ENCODE measurements around the gene MTFP1.
"Not testable (repeated sequence)": the region's sequence is repeated elsewhere in the genome, so short reads cannot be mapped to it uniquely, and the experiment has no call there.

The MTFP1 gene

GRCh38 chr22:30427871-30428270 lies 2.3 kb downstream of the MTFP1 start:
- no peak for DNase-seq

- no peak for DNase-seq
Observed at GRCh38 chr22:30429887-30430286, 4.3 kb downstream of the MTFP1 start.

- no peak for DNase-seq
Observed at GRCh38 chr22:30430933-30431332, 5.4 kb downstream of the MTFP1 start.

- no peak for DNase-seq
Observed at GRCh38 chr22:30432096-30432495, 6.5 kb downstream of the MTFP1 start.

DNA sequence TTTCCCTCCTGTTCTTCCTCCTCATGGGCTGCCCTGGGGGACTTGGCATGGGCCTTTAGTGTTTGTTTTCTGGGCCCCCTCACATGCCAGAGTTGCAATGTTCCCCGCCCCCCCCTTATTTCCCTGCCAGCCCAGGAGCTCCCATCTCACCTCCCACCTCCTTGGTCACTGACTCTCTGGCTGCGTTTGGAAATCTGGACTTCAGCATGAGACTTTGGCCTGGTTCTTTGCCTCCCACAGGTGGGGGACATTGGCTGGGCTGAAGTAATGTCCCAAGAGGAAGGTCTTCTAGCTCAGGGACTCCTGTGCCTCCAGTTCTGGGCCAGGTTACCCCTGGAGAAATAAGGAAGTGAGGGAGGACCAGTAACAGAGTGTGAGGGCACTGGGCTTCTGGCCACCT lies 7.0 kb downstream of the MTFP1 start:
- DNase-seq, result no peak

DNA sequence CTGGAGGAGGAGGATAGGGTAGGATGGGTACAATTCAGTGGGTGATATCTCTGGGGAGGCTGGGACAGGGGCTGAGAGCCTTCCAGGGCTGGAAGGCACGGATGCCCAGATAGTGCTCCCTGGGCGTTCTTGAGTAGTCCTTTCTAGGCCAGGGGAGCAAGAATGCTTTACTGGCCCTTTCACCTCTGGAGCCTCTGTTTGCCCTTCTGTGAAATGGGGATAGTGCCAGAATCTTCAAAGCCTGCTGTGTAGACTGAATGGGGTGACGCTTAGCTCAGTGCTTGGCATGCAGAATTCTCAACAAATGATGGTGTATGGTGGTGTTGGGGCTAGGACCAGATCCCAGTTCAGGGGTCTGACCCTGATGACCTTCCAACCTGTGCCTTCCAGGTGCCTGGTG lies 7.7 kb downstream of the MTFP1 start:
- DNase-seq, result no peak

DNA sequence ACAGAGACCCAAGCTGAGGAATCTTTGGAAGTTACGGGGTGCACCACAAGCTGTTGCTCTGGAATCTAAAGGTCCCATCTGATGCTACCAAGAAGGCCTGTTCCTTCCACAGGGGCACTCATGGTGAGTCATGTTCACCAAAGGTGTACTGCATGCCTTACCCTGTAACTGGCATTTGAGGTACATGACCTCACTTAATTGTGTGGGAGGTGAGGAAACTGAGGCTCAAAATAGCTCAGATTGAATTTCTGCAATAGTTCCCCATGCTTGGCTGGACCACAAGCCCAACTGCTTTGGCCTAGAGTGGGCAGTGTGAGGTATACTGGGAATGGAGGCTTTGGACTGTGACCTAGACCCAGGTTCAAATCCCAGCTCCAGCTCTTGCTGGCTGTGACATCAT lies 8.2 kb downstream of the MTFP1 start:
- no peak for DNase-seq

- no peak for DNase-seq
Observed at GRCh38 chr22:30434843-30435242, 9.3 kb downstream of the MTFP1 start.

DNA sequence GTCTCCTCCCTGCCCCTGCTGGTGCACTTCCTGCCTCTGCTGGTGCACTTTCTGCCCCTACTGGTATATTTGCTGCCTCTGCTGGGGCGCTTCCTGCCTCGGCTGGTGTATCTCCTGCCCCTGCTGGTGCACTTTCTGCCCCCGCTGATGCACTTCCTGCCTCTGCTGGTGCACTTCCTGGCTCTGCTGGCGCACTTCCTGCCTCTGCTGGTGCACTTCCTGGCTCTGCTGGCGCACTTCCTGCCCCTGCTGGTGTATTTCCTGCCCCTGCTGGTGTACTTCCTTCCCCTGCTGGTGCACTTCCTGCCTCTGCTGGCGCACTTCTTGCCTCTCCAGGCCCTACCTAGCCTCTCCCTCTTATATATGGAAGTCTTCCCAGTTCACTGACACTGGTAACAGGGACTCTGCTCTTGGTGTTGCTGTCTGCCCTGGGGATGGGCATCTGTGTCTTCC lies 10.1 kb downstream of the MTFP1 start:
- peak; percentile 77 for DNase-seq

DNA sequence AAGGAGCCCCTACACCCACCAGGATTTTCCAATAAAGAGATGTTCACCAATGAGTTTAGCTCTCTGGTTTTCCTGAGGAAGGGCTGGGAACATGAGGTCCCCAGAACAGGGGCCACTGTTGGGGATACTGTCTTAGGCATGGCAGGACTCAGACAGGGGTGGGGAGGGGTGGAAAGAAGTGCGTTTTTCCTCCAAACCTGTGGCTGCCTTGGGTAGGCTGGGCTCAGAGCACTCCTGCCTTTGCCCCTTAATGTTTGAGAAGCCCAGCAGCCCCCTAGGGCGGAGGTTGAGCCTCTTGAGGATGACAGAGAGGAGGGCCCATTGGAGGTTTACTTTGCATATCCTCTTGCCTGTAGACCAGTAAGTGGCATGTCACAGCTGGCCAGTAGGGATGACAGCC lies 10.6 kb downstream of the MTFP1 start:
- no peak for DNase-seq

DNA sequence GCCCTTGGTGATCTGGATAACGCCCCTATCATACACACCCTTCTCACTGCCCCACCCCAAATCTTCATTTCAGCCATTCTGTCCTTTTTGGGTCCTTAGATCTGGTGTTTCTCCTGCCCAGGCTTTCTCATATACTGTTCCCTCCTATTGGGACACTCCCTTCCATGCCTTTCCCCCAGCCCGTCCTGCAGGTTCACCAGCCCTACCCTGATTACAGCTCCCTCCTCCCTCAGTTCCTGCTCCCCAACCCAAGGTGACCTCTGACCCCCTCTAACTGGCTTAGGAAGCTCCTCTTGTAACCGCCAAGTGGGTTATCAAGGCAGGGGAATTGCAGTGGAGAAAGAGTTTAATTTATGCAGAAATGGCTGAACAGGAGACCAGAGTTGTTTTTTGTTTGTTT lies 13.0 kb downstream of the MTFP1 start:
- DNase-seq, result no peak

DNA sequence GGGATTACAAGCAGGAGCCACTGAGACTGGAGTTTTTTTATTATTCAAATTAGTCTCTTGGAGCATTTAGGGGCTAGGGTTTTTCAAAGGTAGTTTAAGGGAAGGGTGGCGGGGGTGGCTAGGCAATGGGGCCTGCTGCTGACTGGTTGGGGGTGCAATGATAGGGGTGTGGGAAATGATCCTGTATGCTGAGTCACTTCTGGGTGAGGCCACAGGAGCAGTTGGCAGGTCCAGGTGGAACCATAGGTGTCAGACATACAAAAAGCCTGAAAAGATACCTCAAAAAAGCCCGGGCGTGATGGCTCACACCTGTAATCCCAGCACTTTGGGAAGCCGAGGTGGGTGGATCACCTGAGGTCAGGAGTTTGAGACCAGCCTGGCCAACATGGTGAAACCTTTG lies 13.7 kb downstream of the MTFP1 start:
- no peak for DNase-seq

DNA sequence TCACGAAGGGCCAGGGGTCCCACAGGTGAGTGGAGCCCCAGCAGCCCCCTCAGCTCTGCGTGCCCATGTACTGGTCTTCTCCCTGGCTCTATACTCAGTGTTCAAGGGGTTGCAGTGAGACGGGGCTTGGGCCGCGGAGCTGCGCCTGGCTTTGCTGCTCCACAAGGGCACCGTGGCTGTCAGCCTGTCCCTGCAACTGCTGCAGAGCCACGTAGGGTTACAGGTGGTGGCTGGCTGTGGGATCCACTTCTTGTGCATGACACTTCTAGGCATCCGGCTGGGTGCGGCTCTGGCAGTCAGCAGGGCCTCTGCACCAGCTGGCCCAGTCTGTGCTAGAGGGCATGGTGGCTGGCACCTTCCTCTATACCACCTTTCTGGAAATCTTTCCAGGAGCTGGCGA lies 14.3 kb downstream of the MTFP1 start:
- no peak for DNase-seq

- DNase-seq, result no peak
Observed at GRCh38 chr22:30441088-30441487, 15.5 kb downstream of the MTFP1 start.

DNA sequence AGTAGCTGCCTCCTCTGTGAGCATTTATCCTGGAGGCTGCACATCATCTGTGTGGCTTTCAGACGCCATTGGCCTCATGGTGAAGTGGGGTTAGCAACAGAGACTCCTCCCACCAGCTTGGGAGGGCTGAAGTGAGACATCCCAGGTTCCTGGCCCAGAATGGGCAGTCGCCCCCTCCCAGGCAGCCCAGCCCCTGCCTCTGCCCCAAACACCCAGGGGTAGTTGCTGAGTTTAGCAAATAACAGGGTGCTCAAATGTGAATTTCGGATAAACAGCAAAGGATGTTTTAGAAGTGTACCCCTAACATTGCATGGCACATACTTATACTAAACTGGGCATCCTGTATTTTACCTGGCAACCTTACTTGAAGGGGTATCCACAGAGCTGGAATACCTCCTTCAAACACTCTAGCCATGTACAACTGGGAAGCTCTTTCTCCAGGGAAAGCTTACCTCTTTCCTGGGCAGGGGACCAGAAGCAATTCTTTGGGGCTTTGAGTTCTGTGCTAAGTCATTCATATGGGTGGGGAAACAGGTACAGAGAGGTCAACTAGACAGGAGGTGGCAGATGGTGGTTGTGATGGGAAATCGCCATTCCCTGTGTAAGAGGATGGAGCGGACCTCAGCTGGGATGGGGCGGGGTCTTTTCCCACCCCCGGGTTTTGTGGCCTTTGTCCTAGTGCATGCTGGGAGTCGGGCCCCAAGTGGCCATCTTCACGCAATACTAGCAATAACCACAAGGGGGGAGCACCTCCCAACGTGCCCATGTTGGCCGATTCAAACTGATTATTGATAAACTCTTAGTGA lies 19.3 kb downstream of the MTFP1 start:
- DNase-seq, result peak; percentile 80

DNA sequence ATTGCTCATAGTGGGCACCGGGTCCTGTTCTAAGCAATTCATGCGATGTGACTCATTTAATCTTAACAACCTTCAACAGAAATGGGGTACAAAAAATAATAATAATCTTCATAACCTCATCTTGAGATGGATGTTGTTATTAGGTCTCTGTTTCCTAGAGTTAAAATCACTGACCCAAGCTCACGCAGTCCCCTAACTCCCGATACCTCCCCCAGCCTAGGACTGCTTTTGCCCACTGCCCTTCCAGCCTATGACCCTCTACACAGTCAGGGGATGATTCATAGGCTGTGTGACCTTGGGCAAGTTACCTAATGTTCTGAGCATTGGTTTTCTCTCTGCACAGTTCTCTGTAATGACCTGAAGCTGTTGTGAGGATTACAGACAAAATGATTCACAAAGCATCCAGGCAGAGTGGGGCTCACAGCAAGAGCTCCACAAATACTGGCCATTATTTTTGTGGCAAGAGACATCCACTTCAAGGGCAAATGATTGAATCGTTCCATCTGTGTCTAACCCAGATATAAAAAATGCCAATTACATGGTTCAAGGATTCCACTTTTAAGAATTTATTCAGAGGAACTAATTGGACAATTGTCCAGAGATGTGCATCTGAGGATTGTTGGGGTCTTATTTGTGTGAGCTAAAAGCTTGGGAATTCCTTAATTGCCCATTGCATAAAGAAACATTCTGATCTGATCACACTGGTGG lies 20.0 kb downstream of the MTFP1 start:
- no peak for DNase-seq

DNA sequence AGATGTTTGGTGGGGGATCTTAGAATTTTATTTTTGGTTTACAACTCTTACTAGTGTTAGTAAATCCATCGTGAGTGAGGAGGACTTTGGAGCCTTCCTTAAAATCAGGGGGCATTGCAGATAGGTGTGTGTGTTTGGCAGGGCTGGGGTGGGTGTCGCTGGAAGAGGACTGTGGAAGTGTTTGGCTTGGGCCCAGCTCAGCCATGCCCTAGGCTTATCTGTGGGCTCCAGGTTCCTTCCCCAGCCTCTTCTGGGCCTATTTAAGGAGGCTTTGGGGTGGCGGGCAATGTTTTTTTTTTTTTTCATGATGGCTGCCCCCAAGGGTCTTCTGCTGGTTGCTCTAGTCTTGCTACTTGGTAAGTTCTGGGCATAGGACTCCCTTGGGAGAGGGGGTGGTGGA lies 22.1 kb downstream of the MTFP1 start:
- DNase-seq, result no peak

DNA sequence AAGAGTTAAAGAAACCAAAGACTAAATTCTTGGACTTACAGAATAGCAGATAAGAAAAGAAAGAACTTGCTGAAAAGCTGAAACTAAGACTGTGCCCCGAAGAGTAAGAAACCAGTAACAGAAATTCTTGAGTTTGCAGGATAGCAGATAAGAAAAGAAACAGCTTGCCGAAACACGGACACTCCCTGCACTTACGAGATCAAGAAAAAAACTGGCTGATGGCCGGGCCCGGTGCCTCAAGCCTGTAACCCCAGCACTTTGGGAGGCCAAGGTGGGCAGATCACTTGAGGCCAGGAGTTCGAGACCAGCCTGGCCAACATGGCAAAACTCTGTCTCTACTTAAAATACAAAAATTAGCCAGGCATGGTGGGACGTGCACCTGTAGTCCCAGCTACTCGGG lies 25.9 kb downstream of the MTFP1 start:
- not testable (repeated sequence) for DNase-seq

DNA sequence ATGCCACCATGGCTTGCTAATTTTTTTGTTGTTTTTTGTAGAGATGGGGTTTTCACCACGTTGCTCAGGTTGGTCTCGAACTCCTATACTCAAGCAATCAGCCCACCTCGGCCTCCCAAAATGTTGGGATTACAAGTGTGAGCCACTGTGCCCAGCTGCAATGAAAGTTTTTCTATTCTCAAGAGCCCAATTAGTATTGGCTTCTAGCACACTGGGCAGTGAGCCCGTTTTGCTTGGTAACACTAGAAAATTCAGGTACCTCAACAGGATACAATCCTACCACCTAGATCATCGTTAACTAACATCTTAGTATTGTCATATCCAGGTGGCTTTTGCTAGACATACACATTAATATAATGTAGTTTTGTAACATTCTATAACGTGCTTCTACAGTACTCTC lies 27.3 kb downstream of the MTFP1 start:
- DNase-seq, result no peak

GRCh38 chr22:30453731-30454510 lies 28.4 kb downstream of the MTFP1 start:
- DNase-seq, result peak; percentile 51

DNA sequence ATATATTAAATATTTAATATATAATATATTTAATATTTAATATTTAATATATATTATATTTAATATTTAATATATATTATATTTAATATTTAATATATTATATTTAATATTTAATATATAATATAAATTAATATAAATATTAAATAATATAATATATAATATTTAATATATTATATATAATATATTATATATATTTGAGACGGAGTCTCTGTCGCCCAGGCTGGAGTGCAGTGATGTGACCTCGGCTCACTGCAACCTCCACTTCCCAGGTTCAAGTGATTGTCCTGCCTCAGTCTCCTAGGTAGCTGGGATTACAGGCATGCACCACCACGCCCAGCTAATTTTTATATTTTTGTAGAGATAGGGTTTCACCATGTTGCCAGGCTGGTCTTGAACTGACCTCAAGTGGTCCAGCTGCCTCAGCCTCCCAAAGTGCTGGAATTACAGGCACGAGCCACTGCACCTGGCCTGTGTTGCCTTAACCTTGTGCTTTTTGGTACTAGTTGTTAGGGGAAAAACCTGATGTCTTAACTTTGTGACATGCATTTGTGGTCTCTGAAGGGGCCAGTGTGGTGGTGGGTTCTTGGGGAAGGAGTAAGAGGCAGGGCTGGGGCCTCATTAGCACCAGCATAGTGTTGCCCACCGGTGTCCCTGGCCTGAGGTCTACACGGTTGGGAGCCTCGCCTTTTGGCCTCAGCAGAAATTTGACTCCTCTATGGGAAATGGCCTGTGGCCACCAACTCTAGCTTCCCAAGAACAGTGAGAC lies 29.7 kb downstream of the MTFP1 start:
- no peak for DNase-seq

DNA sequence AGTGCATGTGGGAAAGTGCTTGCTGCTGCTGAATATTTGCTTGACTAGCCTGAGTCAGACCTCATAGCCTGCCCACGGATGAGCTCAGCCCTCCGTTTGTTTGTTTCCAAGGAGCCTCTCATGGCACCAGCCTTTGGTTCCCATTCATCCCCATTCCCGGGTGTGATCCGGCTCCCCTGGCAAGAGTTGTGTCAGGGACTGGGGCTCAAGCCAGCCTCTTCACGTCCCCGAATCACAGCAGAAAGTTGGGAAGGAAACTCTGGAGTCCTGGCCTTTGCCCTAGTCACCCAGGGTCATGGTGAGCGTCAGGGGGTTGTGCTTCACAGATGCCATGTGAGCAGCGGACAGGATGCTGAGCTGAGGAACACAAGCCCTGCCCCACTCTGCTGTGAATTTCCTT lies 32.4 kb downstream of the MTFP1 start:
- no peak for DNase-seq
